NT2/D1 (cell line): Measurements from ENCODE around the gene BOC.

ENCODE experiments used
- SUZ12 ChIP-seq: IDR thresholded peaks from 2 replicates; pipeline ENCODE4 v1.6.1; 2011; ENCODE audit not compliant: insufficient read length, insufficient read depth; ENCODE audit errors: extremely low read depth
- YY1 ChIP-seq: IDR thresholded peaks from 2 replicates; pipeline ENCODE4 v1.6.1; 2011; ENCODE audit not compliant: insufficient read length, insufficient read depth
- ZNF274 ChIP-seq: IDR thresholded peaks from 2 replicates; pipeline ENCODE4 v1.6.1; 2011; ENCODE audit warnings: mild to moderate bottlenecking, low read depth, low read length

DNA sequence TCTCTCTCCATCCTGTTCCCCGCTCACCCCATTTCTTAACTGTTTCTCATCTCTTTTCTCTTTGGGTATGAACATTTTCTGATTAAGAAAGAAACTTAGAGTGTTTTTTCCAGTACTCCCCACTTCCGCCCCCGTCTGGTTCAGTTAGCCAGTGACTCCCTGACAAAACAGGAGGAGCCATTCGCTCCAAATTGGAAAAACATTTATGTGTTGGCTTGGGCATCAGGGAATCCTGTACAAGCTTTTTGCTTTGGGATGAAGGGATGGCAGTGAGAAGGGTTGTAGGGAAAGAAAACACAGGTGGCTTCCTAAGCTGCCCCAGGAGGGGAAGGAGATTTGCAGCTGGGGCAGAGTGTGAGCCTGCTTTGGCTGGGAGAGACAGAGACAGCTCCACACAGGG, 47.0 kb downstream of the BOC start:
- TF ChIP-seq SUZ12 (no peak), YY1 (no peak), ZNF274 (no peak)
